IPS DF 19.7 (cell line): Measurements from ENCODE around the gene GAS7.

Experiments
- DNase-seq: peaks from one replicate; pipeline ENCODE4 v3.0.0-alpha.2; 2013; ENCODE audit warnings: low read depth, low spot score

Gene GAS7

GRCh38 chr17:10200645-10201044, 2.2 kb upstream of the GAS7 start:
- DNase-seq, result no peak

GRCh38 chr17:10200016-10200415, 1.6 kb upstream of the GAS7 start:
- DNase-seq, result no peak

GRCh38 chr17:10197721-10198508, 491 bp downstream of the GAS7 start:
- no peak for DNase-seq

GRCh38 chr17:10197362-10197720, 1.1 kb downstream of the GAS7 start:
- no peak for DNase-seq

- no peak for DNase-seq
Measured at GRCh38 chr17:10196941-10197340, 1.5 kb downstream of the GAS7 start.

GRCh38 chr17:10196384-10196895, 2.0 kb downstream of the GAS7 start:
- DNase-seq, result no peak

GRCh38 chr17:10195090-10195805, 3.2 kb downstream of the GAS7 start:
- no peak for DNase-seq

GRCh38 chr17:10193632-10194031, 4.8 kb downstream of the GAS7 start:
- no peak for DNase-seq

GRCh38 chr17:10192972-10193371, 5.4 kb downstream of the GAS7 start:
- no peak for DNase-seq

- DNase-seq, result no peak
Measured at GRCh38 chr17:10192461-10192860, 5.9 kb downstream of the GAS7 start.

GRCh38 chr17:10187456-10187855, 10.9 kb downstream of the GAS7 start:
- no peak for DNase-seq

- DNase-seq, result no peak
Measured at GRCh38 chr17:10186771-10187410, 11.5 kb downstream of the GAS7 start.

GRCh38 chr17:10183931-10184930, 14.2 kb downstream of the GAS7 start:
- DNase-seq, result no peak

- DNase-seq, result no peak
Measured at GRCh38 chr17:10182785-10183184, 15.6 kb downstream of the GAS7 start.

GRCh38 chr17:10178506-10178991, 19.9 kb downstream of the GAS7 start:
- no peak for DNase-seq

- DNase-seq, result peak; percentile 72
Measured at GRCh38 chr17:10177913-10178505, 20.4 kb downstream of the GAS7 start.

- no peak for DNase-seq
Measured at GRCh38 chr17:10177131-10177912, 21.1 kb downstream of the GAS7 start.

- no peak for DNase-seq
Measured at GRCh38 chr17:10173913-10174312, 24.5 kb downstream of the GAS7 start.

GRCh38 chr17:10172778-10173177, 25.6 kb downstream of the GAS7 start:
- no peak for DNase-seq

GRCh38 chr17:10172241-10172741, 26.1 kb downstream of the GAS7 start:
- DNase-seq, result no peak
